Stomach (tissue), 4 donors: Measurements from ENCODE around the gene CD36.

Source experiments
- CTCF ChIP-seq, 7 experiments: fragments of 450-650 bp in 4 of 7; fragments of 200-600 bp in 3 of 7; sonication (generic) in 3 of 7; IDR thresholded peaks; one replicate each; pipeline ENCODE4 v1.5.1; 2016 to 2019; ENCODE audit warnings: antibody characterized with exemption in 7 of 7, control low read depth in 2 of 7, mild to moderate bottlenecking in 1 of 7
- EP300 ChIP-seq: sonication (generic); formaldehyde crosslinking; IDR thresholded peaks from one replicate; pipeline ENCODE4 v1.6.1; 2017; ENCODE audit warnings: antibody characterized with exemption
- POLR2A ChIP-seq, 4 donors: fragments of 450-650 bp; IDR thresholded peaks; one replicate each; pipeline ENCODE4 v1.6.1; 2016; ENCODE audit warnings: antibody characterized with exemption in 4 of 4, control low read depth in 2 of 4, mild to moderate bottlenecking in 1 of 4, moderate library complexity in 1 of 4
- POLR2AphosphoS5 ChIP-seq, 3 donors: sonication (generic); formaldehyde crosslinking; IDR thresholded peaks; one replicate each; pipeline ENCODE4 v1.6.1; 2016; ENCODE audit warnings: antibody characterized with exemption in 3 of 3

- TF ChIP-seq POLR2A (IDR thresholded peaks at IDR 0.05) (no peak), CTCF (IDR thresholded peaks at IDR 0.05) (no peak), EP300 (no peak), POLR2AphosphoS5 (IDR thresholded peaks at IDR 0.05) (no peak)
Observed at GRCh38 chr7:80711531-80711930, 73.1 kb downstream of the CD36 start.
